Lower leg skin (tissue), 3 donors: Measurements from ENCODE around the gene MRPL43.

Experiments used
- POLR2A ChIP-seq, 2 donors: fragments of 450-650 bp; IDR thresholded peaks; one replicate each; pipeline ENCODE4 v1.6.1; 2016 to 2017; ENCODE audit warnings: antibody characterized with exemption in 2 of 2, mild to moderate bottlenecking in 1 of 2, moderate library complexity in 1 of 2
- TF ChIP-seq, protein P1 (sequence below), 3 donors: fragments of 450-650 bp; IDR thresholded peaks; one replicate each; pipeline ENCODE4 v1.5.1; 2016; ENCODE audit warnings: antibody characterized with exemption in 3 of 3, mild to moderate bottlenecking in 3 of 3, moderate library complexity in 2 of 3

DNA sequence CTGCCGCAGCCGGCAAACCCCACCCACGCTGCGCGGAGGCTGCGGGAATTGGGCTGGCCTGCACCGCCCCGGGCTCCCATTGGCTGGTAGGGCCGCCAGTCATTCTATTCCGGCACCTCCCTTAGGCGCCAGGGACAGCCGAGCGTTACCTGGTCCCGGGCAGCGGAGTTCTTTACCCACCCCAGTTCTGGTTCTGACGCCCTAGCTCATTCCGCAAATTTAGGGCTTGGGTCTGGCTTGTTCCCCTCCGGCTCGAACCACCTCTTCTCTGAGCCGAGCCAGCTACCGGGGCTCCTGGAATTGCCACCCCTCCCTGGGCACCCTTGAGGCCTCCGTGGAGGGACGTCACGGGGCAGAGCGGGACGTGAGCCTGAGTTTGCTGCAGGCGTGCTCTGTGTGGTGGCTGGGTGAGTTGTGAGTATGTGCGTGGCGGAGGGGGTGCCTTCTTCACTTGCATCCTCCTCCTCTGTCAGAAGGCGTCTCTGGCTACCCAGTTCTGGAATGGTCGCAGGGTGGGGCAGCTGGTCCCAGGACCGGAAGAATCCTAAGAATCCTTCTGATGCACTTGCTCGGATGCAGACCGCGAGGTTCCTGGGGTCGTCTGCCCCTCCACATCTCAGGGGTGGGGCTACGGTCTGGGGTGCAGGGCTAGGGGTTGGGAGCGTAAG lies 44.0 kb upstream of the MRPL43 start, which contains the start of the genes PDZD7 and SFXN3:
- TF ChIP-seq, protein P1, sequence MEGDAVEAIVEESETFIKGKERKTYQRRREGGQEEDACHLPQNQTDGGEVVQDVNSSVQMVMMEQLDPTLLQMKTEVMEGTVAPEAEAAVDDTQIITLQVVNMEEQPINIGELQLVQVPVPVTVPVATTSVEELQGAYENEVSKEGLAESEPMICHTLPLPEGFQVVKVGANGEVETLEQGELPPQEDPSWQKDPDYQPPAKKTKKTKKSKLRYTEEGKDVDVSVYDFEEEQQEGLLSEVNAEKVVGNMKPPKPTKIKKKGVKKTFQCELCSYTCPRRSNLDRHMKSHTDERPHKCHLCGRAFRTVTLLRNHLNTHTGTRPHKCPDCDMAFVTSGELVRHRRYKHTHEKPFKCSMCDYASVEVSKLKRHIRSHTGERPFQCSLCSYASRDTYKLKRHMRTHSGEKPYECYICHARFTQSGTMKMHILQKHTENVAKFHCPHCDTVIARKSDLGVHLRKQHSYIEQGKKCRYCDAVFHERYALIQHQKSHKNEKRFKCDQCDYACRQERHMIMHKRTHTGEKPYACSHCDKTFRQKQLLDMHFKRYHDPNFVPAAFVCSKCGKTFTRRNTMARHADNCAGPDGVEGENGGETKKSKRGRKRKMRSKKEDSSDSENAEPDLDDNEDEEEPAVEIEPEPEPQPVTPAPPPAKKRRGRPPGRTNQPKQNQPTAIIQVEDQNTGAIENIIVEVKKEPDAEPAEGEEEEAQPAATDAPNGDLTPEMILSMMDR (IDR thresholded peaks at IDR 0.05) = no peak
- no peak for TF ChIP-seq POLR2A (IDR thresholded peaks at IDR 0.05)
